ENCODE results near the gene KRTAP3-1.

DNA sequence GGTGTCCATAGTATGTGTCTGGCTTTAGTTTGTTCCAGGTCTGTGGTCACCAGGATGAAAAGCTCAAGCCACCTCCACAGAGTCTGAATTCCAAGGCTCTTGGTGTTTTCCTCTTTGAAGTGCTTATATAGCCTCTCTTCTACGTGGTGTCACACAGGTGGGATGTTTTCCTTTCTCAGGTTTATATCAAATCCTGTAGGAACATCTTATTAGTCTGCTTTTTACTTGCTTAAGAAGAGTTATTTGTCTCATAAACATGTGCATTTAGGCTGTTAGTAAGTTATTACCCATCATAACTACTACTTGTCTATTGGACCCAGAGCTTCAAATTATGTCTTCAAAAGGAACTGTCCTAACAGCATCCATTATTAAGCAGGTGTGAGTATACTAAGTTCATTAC, 42.1 kb downstream of the KRTAP3-1 start, which contains the start of gene KRT39:
- TF ChIP-seq POLR2AphosphoS5 (IDR thresholded peaks at IDR 0.05; ENCODE audit: borderline replicate concordance, low read depth, low read length) = no peak
- TF ChIP-seq EZH2 (IDR thresholded peaks at IDR 0.05) = no peak

Data from SK-N-MC (cell line).